Keratinocyte (primary cell): ENCODE results near the gene RAB14.

Experiments
- EZH2 ChIP-seq: IDR thresholded peaks from one replicate; pipeline ENCODE4 v1.6.1; 2012; ENCODE audit warnings: inconsistent platforms, mild to moderate bottlenecking, low read length, moderate library complexity
- TF ChIP-seq, protein P1 (sequence below), 3 experiments: IDR thresholded peaks in 1 of 3; conservative IDR thresholded peaks in 1 of 3; optimal IDR thresholded peaks in 1 of 3; 2 replicates in 2 of 3; 3 replicates in 1 of 3; pipeline versions ENCODE3 to v1.5.1; 2011; ENCODE audit warnings: low read length in 3 of 3, mild to moderate bottlenecking in 3 of 3, moderate library complexity in 2 of 3, control low read depth in 1 of 3, inconsistent platforms in 1 of 3; ENCODE audit not compliant: insufficient read depth in 2 of 3; ENCODE audit errors: extremely low read depth in 1 of 3

DNA sequence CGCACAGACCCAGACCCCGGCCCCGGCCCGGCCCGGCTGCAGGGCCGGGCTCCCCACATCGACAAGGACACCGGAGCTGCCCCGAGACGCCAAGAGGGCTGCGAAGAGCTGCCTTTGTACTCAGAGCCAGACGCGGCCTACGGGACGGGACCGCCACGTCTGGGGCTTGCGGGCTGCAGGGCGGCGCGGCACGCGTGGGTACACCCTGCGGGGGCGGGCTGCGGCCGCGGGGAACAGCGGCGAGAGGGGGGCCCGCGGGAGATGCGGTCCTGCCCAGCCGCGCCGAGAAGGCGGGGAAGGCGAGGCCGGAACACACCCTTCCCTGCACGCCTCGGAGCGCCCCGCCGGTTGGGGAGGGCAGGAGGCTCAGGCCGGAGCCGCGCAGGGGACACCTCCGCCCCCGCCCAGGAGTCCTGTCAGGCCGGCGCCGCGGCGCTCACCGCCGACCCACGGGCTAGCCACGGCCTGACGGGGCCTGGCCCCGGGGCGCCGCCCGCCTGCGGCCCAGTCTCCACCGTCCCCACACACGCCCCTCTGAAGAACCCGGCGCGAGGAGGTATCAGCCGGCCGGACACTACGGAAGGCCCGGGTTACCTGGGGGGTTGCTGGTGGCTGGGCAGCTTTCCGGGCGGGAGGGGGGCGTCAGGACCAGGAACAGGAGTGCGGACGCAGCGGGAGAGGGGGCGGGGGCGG lies 478 bp downstream of the RAB14 start:
- TF ChIP-seq, protein P1, sequence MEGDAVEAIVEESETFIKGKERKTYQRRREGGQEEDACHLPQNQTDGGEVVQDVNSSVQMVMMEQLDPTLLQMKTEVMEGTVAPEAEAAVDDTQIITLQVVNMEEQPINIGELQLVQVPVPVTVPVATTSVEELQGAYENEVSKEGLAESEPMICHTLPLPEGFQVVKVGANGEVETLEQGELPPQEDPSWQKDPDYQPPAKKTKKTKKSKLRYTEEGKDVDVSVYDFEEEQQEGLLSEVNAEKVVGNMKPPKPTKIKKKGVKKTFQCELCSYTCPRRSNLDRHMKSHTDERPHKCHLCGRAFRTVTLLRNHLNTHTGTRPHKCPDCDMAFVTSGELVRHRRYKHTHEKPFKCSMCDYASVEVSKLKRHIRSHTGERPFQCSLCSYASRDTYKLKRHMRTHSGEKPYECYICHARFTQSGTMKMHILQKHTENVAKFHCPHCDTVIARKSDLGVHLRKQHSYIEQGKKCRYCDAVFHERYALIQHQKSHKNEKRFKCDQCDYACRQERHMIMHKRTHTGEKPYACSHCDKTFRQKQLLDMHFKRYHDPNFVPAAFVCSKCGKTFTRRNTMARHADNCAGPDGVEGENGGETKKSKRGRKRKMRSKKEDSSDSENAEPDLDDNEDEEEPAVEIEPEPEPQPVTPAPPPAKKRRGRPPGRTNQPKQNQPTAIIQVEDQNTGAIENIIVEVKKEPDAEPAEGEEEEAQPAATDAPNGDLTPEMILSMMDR (optimal IDR thresholded peaks at IDR 0.05 in 1 of 3, IDR thresholded peaks at IDR 0.05 in 1 of 3, conservative IDR thresholded peaks at IDR 0.05 in 1 of 3; ENCODE audit: extremely low read depth in 1 of 3, insufficient read depth in 2 of 3, low read length in 3 of 3), result no peak
- no peak for TF ChIP-seq EZH2
